ENCODE results near the gene AKAP7. TPM values are rescaled to one million over a fixed set of nuclear protein-coding genes. Genes with fewer than 3 reads are reported as not detected.

Gene AKAP7
- polyA plus RNA-seq, 1 donor (not counting 4 experiments of a cell fraction or from before 2014, with no cell fraction given), result 1.7 TPM

- no peak overlapping the region for H3K27ac ChIP-seq (ENCODE audit: control insufficient read depth, insufficient read depth, low read length)
- DNase-seq (ENCODE audit: low read depth, low spot score), result no peak
- no peaks in the 10 kb centered on the region for H3K9me3 ChIP-seq (ENCODE audit: control insufficient read depth, low read depth, low read length)
- H2AFZ ChIP-seq (ENCODE audit: control insufficient read depth, low read length), result no peak overlapping the region
- no peaks in the 10 kb centered on the region for H4K20me1 ChIP-seq (ENCODE audit: control insufficient read depth, extremely low read depth, insufficient read depth, low read length)
- no peak for TF ChIP-seq EZH2 (IDR thresholded peaks at IDR 0.05; ENCODE audit: low read length)
- TF ChIP-seq, protein P1, sequence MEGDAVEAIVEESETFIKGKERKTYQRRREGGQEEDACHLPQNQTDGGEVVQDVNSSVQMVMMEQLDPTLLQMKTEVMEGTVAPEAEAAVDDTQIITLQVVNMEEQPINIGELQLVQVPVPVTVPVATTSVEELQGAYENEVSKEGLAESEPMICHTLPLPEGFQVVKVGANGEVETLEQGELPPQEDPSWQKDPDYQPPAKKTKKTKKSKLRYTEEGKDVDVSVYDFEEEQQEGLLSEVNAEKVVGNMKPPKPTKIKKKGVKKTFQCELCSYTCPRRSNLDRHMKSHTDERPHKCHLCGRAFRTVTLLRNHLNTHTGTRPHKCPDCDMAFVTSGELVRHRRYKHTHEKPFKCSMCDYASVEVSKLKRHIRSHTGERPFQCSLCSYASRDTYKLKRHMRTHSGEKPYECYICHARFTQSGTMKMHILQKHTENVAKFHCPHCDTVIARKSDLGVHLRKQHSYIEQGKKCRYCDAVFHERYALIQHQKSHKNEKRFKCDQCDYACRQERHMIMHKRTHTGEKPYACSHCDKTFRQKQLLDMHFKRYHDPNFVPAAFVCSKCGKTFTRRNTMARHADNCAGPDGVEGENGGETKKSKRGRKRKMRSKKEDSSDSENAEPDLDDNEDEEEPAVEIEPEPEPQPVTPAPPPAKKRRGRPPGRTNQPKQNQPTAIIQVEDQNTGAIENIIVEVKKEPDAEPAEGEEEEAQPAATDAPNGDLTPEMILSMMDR (optimal IDR thresholded peaks at IDR 0.05 in 1 of 3, IDR thresholded peaks at IDR 0.05 in 1 of 3, conservative IDR thresholded peaks at IDR 0.05 in 1 of 3; ENCODE audit: extremely low read depth in 1 of 3, insufficient read depth in 2 of 3, low read length in 3 of 3), result no peak
- H3K27me3 ChIP-seq (ENCODE audit: control insufficient read depth, extremely low read depth, insufficient read depth, low read length), result no peaks in the 10 kb centered on the region
- no peaks in the 10 kb centered on the region for H3K36me3 ChIP-seq (ENCODE audit: control insufficient read depth in 2 of 2, extremely low read depth in 1 of 2, insufficient read depth in 2 of 2, low read length in 2 of 2)
- no peak overlapping the region for H3K9ac ChIP-seq (ENCODE audit: control insufficient read depth, extremely low read depth, insufficient read depth, low read length)
- no peak overlapping the region for H3K4me3 ChIP-seq (ENCODE audit: control insufficient read depth in 2 of 3, extremely low read depth in 1 of 3, insufficient read depth in 2 of 3, low read depth in 1 of 3, low read length in 3 of 3)
- FAIRE-seq, result no peak
- H3K79me2 ChIP-seq (ENCODE audit: control insufficient read depth, insufficient read depth, low read length), result no peaks in the 10 kb centered on the region
- H3K9me1 ChIP-seq (ENCODE audit: control insufficient read depth, extremely low read depth, insufficient read depth, low read length), result no peaks in the 10 kb centered on the region
- dilution Hi-C loops (cut with MboI; ENCODE audit: extremely low pct_ligation_motif_present, low sequenced_read_pairs), result no loop called here
- H3K4me2 ChIP-seq (ENCODE audit: control insufficient read depth, extremely low read depth, insufficient read depth, low read depth, low read length), result no peak overlapping the region
- H3K4me1 ChIP-seq (ENCODE audit: control insufficient read depth, extremely low read depth, insufficient read depth, low read length), result peaks cover under 1% of the 10 kb centered on the region
Measured at GRCh38 chr6:131255434-131255833, 120.2 kb downstream of the AKAP7 start.

GRCh38 chr6:131255911-131256310, 120.6 kb downstream of the AKAP7 start:
- Histone ChIP-seq H3K4me2 (ENCODE audit: control insufficient read depth, extremely low read depth, insufficient read depth, low read depth, low read length) (no peak overlapping the region), H2AFZ (ENCODE audit: control insufficient read depth, low read length) (no peak overlapping the region), H3K27ac (ENCODE audit: control insufficient read depth, insufficient read depth, low read length) (no peak overlapping the region), H3K4me3 (ENCODE audit: control insufficient read depth in 2 of 3, extremely low read depth in 1 of 3, insufficient read depth in 2 of 3, low read depth in 1 of 3, low read length in 3 of 3) (no peak overlapping the region), H3K9me3 (ENCODE audit: control insufficient read depth, low read depth, low read length) (no peaks in the 10 kb centered on the region), H3K4me1 (ENCODE audit: control insufficient read depth, extremely low read depth, insufficient read depth, low read length) (no peaks in the 10 kb centered on the region), H3K27me3 (ENCODE audit: control insufficient read depth, extremely low read depth, insufficient read depth, low read length) (no peaks in the 10 kb centered on the region), H4K20me1 (ENCODE audit: control insufficient read depth, extremely low read depth, insufficient read depth, low read length) (no peaks in the 10 kb centered on the region), H3K9me1 (ENCODE audit: control insufficient read depth, extremely low read depth, insufficient read depth, low read length) (no peaks in the 10 kb centered on the region), H3K9ac (ENCODE audit: control insufficient read depth, extremely low read depth, insufficient read depth, low read length) (no peak overlapping the region), H3K79me2 (ENCODE audit: control insufficient read depth, insufficient read depth, low read length) (no peaks in the 10 kb centered on the region), H3K36me3 (ENCODE audit: control insufficient read depth in 2 of 2, extremely low read depth in 1 of 2, insufficient read depth in 2 of 2, low read length in 2 of 2) (no peaks in the 10 kb centered on the region)
- TF ChIP-seq, protein P1 (optimal IDR thresholded peaks at IDR 0.05 in 1 of 3, IDR thresholded peaks at IDR 0.05 in 1 of 3, conservative IDR thresholded peaks at IDR 0.05 in 1 of 3; ENCODE audit: extremely low read depth in 1 of 3, insufficient read depth in 2 of 3, low read length in 3 of 3), result no peak
- no peak for TF ChIP-seq EZH2 (IDR thresholded peaks at IDR 0.05; ENCODE audit: low read length)
- FAIRE-seq, result no peak
- DNase-seq (ENCODE audit: low read depth, low spot score), result no peak
- dilution Hi-C loops (cut with MboI; ENCODE audit: extremely low pct_ligation_motif_present, low sequenced_read_pairs), result no loop called here
